GM10266 (cell line): Measurements from ENCODE around the gene C16orf89.

Source experiments
- DNase-seq: peaks from one replicate; pipeline ENCODE4 v3.0.0; 2012; ENCODE audit errors: extremely low spot score
- TF ChIP-seq, protein P1 (sequence below): IDR thresholded peaks from 2 replicates; pipeline ENCODE4 v1.5.1; 2012; ENCODE audit warnings: mild to moderate bottlenecking, low read depth; ENCODE audit not compliant: control insufficient read depth, insufficient read depth; ENCODE audit errors: missing control alignments

The C16orf89 gene

DNA sequence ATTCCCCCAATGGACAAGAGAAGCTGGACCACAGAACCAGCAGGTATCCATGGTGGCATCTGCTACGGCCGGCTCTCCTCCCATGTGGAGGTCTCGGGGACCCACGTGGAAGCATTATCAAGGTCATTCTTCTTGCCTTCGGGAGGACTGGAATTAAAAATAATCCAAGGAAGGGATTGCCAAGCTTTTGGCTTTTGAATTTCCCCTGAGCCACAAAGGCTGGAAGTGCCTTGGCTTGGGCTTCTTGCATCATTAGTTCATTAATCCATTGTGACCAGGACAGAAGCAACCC lies 48.1 kb downstream of the C16orf89 start:
- no peak for DNase-seq
- TF ChIP-seq, protein P1, sequence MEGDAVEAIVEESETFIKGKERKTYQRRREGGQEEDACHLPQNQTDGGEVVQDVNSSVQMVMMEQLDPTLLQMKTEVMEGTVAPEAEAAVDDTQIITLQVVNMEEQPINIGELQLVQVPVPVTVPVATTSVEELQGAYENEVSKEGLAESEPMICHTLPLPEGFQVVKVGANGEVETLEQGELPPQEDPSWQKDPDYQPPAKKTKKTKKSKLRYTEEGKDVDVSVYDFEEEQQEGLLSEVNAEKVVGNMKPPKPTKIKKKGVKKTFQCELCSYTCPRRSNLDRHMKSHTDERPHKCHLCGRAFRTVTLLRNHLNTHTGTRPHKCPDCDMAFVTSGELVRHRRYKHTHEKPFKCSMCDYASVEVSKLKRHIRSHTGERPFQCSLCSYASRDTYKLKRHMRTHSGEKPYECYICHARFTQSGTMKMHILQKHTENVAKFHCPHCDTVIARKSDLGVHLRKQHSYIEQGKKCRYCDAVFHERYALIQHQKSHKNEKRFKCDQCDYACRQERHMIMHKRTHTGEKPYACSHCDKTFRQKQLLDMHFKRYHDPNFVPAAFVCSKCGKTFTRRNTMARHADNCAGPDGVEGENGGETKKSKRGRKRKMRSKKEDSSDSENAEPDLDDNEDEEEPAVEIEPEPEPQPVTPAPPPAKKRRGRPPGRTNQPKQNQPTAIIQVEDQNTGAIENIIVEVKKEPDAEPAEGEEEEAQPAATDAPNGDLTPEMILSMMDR: no peak

- TF ChIP-seq, protein P1: no peak
These were observed 48.6 kb downstream of the C16orf89 start for GRCh38 chr16:5016967-5017677.

GRCh38 chr16:5015887-5016286 lies 49.9 kb downstream of the C16orf89 start:
- DNase-seq: no peak
- TF ChIP-seq, protein P1: no peak

More at GRCh38 chr16:5016967-5017677, 48.6 kb downstream of the C16orf89 start:
- DNase-seq: no peak

DNA sequence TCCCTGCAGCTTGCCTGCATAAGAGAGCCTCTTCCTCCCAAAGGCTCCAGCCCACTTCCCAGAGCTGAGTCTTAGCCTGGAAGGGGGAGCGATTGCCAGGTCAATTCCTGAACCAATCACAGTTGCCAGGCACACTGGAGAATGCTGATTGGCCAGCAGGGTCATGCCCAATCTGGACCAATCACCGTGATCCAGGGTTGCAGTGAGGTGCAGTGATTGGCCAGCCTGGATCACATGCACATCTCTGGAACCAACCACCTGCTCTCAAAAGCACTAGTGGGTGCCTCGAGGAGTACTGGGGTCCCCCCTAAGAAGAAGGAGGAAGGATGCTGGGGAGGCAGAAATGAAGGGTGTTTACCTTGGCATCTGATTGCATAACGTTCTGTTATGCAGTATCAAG lies 50.4 kb downstream of the C16orf89 start:
- TF ChIP-seq, protein P1: no peak
- no peak for DNase-seq

DNA sequence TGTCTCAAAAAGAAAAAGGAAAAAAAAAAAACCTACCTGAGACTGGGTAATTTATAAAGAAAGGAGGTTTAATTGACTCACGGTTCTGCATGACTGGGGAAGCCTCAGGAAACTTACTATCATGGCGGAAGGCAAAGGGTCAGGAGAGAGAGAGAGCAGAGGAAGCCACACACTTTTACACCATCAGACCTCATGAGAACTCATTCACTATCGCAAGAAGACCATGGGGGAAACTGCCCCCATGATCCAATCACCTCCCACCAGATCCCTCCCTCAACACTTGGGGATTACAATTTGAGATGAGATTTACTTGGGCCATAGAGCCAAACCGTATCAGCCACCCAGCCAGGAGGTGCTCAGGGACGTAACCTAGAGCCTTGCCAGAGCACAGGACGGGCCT lies 52.9 kb downstream of the C16orf89 start:
- no peak for DNase-seq
- TF ChIP-seq, protein P1: no peak

DNA sequence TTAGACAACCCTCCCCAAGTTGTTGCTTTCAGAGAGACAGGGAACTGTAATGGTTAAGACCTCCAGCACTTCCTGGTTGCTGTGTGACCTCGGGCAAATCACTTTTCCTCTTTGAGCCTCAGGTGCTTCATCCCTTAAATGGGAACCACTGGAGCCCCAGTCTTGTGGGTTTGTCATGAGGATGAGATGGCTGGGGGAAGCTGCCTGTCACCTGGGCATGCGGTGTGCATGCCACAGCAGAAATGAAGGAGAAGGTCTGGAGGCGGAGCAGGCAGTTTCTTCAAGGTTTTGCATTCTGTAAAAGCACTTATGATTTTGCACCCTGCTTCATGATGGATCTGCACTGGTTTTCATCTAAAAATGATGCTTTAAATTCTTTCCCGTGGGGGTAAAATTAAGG lies 54.1 kb downstream of the C16orf89 start:
- TF ChIP-seq, protein P1: no peak

DNA sequence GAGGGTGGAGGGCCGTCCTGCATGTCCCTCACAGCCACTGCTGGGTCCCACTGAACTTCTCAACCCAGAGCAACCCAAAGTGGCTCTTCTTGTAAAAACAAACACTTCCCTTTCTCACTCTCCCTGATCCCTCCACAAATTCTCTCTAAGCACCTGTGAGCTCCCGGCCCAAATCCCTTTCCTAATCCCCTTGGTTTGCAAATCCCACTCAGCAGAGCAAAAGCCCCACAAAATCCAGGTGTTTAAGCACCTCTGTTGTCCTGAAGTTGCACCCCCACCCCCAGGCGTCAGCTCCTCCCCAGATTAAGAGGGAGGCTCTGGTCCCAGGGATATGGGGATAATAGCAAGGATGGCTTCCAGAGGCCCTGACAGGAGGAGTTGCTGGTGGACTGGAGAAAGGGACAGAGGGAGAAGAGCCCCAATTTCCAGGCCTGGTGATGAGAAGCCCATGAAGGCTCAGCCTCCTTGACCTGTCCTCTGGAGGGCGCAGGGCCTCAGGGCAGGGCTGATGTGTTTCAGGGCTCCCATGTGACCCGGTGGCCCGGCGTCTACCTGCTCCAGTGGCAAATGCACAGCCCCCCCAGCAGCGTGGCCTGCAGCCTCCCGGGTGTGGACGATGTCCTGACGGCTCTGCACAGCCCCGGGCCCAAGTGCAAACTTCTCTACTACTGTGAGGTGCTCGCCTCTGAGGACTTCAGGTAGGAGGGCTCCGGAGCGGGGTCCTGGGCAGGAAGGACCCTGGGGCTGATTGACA lies 55.0 kb downstream of the C16orf89 start:
- TF ChIP-seq, protein P1: no peak
- no peak for DNase-seq

More for the DNA sequence above, 54.1 kb downstream of the C16orf89 start:
- no peak for DNase-seq
